HG02852 (cell line): ENCODE measurements around the gene AMZ1.
"Not testable (repeated sequence)": the region's sequence is repeated elsewhere in the genome, so short reads cannot be mapped to it uniquely, and the experiment has no call there.

ENCODE experiments used
- ATAC-seq: cut with Tn5 transposase; IDR thresholded peaks from one replicate; pipeline ENCODE4 v1.9.1; 2021; ENCODE audit warnings: mild to moderate bottlenecking, moderate library complexity; ENCODE audit not compliant: unreplicated experiment

AMZ1 gene

GRCh38 chr7:2724453-2725177 is 36.6 kb downstream of the AMZ1 start:
- no peak for ATAC-seq

- no peak for ATAC-seq
Observed at GRCh38 chr7:2725178-2726105, 37.4 kb downstream of the AMZ1 start.

- no peak for ATAC-seq
Observed at GRCh38 chr7:2726316-2727018, 38.5 kb downstream of the AMZ1 start.

- not testable (repeated sequence) for ATAC-seq
Observed at GRCh38 chr7:2727206-2727605, 39.2 kb downstream of the AMZ1 start.

GRCh38 chr7:2728316-2729030 is 40.5 kb downstream of the AMZ1 start:
- no peak for ATAC-seq

- no peak for ATAC-seq
Observed at GRCh38 chr7:2729031-2729892, 41.3 kb downstream of the AMZ1 start.

- ATAC-seq: no peak
Observed at GRCh38 chr7:2729893-2730716, 42.1 kb downstream of the AMZ1 start.

- no peak for ATAC-seq
Observed at GRCh38 chr7:2730846-2731770, 43.1 kb downstream of the AMZ1 start.

- ATAC-seq: no peak
Observed at GRCh38 chr7:2732388-2732787, 44.4 kb downstream of the AMZ1 start.

GRCh38 chr7:2732959-2733584 is 45.1 kb downstream of the AMZ1 start:
- ATAC-seq: no peak

GRCh38 chr7:2734084-2734686 is 46.2 kb downstream of the AMZ1 start:
- ATAC-seq: no peak

- no peak for ATAC-seq
Observed at GRCh38 chr7:2734751-2735571, 47.0 kb downstream of the AMZ1 start.

GRCh38 chr7:2735744-2736143 is 47.7 kb downstream of the AMZ1 start:
- no peak for ATAC-seq

GRCh38 chr7:2736411-2736914 is 48.5 kb downstream of the AMZ1 start:
- ATAC-seq: no peak

- ATAC-seq: not testable (repeated sequence)
Observed at GRCh38 chr7:2737005-2737743, 49.2 kb downstream of the AMZ1 start.
